Adrenal gland (tissue), 12 donors: ENCODE results near the gene UGT2A3. TPM values are rescaled to one million over a fixed set of nuclear protein-coding genes. Genes with fewer than 3 reads are reported as not detected.

Source experiments
- DNase-seq, 7 donors: peaks; one replicate each; pipeline ENCODE4 v3.0.0-alpha.2; 2019 to 2020
- H3K27ac ChIP-seq, 5 donors: fragments of 200-600 bp; sonication (generic) in 4 of 5; 1 replicate in 3 of 5; 2 replicates in 2 of 5; pipeline versions ENCODE4 v1.5.1 to v1.8.0; 2016 to 2020; ENCODE audit warnings: mild to moderate bottlenecking in 1 of 5
- H3K27me3 ChIP-seq: fragments of 200-600 bp; 2 replicates; pipeline ENCODE4 v1.8.0; 2021
- H3K36me3 ChIP-seq, 2 donors: fragments of 200-600 bp; replicated peaks in 1 of 2; 1 replicate in 1 of 2; 2 replicates in 1 of 2; pipeline versions ENCODE4 v1.5.1 to v1.8.0; 2018 to 2022
- H3K4me1 ChIP-seq, 2 donors: fragments of 200-600 bp; replicated peaks in 1 of 2; 1 replicate in 1 of 2; 2 replicates in 1 of 2; pipeline versions ENCODE4 v1.5.1 to v1.8.0; 2018 to 2021
- H3K4me3 ChIP-seq, 4 donors: fragments of 200-600 bp; sonication (generic) in 3 of 4; one replicate each; pipeline ENCODE4 v1.5.1; 2016 to 2018
- H3K9me3 ChIP-seq, 3 donors: fragments of 200-600 bp; sonication (generic) in 1 of 3; replicated peaks in 1 of 3; 1 replicate in 2 of 3; 2 replicates in 1 of 3; pipeline versions ENCODE4 v1.5.1 to v1.8.0; 2016 to 2021
- POLR2A ChIP-seq, 2 donors: fragments of 450-650 bp; IDR thresholded peaks; one replicate each; pipeline ENCODE4 v1.6.1; 2017; ENCODE audit warnings: antibody characterized with exemption in 2 of 2, mild to moderate bottlenecking in 2 of 2, moderate library complexity in 1 of 2
- WGBS, 4 donors: extraction: QIAGEN DNeasy Blood & Tissue Kit in 2 of 4; methylation state at CpG; one replicate each; pipeline versions ENCODE4 v1.1.5 to v1.1.7; 2013 to 2017; 5-methylcytosine and 5-hydroxymethylcytosine counted together
- intact Hi-C, 2 donors: fragments of 100-400 bp; cut with DNase I; formaldehyde crosslinking; loops; one replicate each; pipeline versions ENCODE4 v1.14.1 to v1.15.0; 2022 to 2023
- polyA plus RNA-seq, 3 donors: library from polyadenylated mRNA; stranded (reverse); fragments of 200-250 nt in 2 of 3; fragments of 350-450 nt in 1 of 3; fragmentation: Illumina TruSeq in 1 of 3; extraction: RNeasy Lipid Tissue Mini Kit (QIAGEN cat#74804) in 1 of 3; gene quantifications; one replicate each; pipeline ENCODE4 v1.2.3, GENCODE V29; 2013 to 2014
- total RNA-seq, 9 donors: library from RNA; depleted of rRNA in 4 of 9; stranded (reverse); fragments of >200 nt in 4 of 9; fragments of 120-200 nt in 1 of 9; fragmentation: NEBNext Ultra II Directional in 1 of 9; extraction: Animal tissue kit (Norgen Biotek cat#: 25700) in 1 of 9; gene quantifications; one replicate each; pipeline versions ENCODE4 v1.1.0 to v1.2.4, GENCODE V29; 2013 to 2023
- TF ChIP-seq, protein P1 (sequence below), 6 experiments: fragments of 450-650 bp in 4 of 6; fragments of 200-600 bp in 2 of 6; sonication (generic) in 1 of 6; IDR thresholded peaks; 1 replicate in 5 of 6; 2 replicates in 1 of 6; pipeline versions ENCODE4 v1.5.1 to v1.8.0; 2016 to 2021; ENCODE audit warnings: antibody characterized with exemption in 6 of 6, mild to moderate bottlenecking in 2 of 6, moderate library complexity in 1 of 6
- donor health status: healthy with polysubstance abuse.
- donor health status: Bipolar disorder and iron deficiency.
- donor health status: DM: yes; HTN: yes; CAD: no.
- donor health status: DM: no; HTN: no; CAD: no.
- donor health status: DM: no; HTN: no; CAD: no.
- donor health status: DM: yes; HTN: yes; CAD: no.

Gene UGT2A3
- total and polyA plus RNA-seq, 12 donors: 0.11 to 0.22 TPM; not detected in 10

DNA sequence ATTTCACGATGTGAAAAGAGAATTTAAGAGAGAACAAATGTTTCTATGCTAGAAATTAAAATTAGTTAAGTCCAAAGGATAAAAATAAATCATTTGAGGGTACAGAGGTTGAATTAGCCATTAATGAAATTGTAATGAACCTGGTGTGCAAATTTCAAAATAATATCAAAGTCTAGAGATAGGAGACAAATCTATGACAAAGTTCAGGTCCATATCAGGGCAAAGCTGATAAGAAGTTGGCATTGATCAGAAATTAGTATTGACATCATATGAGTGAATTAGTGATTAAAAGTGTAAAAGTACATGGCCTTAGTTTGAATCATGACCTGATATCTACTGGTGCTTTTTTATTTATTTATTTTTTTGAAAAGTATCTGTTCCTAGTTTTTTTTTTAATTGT lies 33.8 kb upstream of the UGT2A3 start:
- no peak for DNase-seq

DNA sequence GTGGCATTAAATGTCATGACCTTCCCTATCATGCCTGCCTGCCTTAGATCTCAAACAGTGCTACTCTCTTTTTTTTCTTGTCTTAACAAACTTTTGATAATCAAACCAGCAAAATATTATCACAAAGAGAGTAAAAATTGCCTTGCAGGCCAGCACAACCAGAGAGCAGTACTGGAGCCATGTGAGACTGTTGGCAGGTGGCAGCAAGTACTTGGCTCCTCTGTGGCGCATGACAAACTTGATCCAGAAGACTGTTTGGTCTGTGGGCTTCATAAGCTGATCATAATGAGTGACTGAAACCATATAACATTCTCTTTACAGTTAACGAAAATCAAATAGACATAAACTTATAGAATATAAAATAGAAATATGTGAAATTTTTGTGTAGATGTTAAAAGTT lies 33.3 kb upstream of the UGT2A3 start:
- Histone ChIP-seq H3K27ac (no peak overlapping the region), H3K36me3 (no peaks in the 10 kb centered on the region), H3K9me3 (no peaks in the 10 kb centered on the region), H3K4me1 (no peaks in the 10 kb centered on the region), H3K27me3 (no peaks in the 10 kb centered on the region), H3K4me3 (no peak overlapping the region)
- TF ChIP-seq, protein P1, sequence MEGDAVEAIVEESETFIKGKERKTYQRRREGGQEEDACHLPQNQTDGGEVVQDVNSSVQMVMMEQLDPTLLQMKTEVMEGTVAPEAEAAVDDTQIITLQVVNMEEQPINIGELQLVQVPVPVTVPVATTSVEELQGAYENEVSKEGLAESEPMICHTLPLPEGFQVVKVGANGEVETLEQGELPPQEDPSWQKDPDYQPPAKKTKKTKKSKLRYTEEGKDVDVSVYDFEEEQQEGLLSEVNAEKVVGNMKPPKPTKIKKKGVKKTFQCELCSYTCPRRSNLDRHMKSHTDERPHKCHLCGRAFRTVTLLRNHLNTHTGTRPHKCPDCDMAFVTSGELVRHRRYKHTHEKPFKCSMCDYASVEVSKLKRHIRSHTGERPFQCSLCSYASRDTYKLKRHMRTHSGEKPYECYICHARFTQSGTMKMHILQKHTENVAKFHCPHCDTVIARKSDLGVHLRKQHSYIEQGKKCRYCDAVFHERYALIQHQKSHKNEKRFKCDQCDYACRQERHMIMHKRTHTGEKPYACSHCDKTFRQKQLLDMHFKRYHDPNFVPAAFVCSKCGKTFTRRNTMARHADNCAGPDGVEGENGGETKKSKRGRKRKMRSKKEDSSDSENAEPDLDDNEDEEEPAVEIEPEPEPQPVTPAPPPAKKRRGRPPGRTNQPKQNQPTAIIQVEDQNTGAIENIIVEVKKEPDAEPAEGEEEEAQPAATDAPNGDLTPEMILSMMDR (IDR thresholded peaks at IDR 0.05): no peak
- no peak for TF ChIP-seq POLR2A (IDR thresholded peaks at IDR 0.05)
- no peak for DNase-seq
- WGBS, 4 donors: 53 to 81% (median 77%) methylated on average over 2 of the region's 2 CpGs
- intact Hi-C loops: no loop called here

More for the DNA sequence above, 33.8 kb upstream of the UGT2A3 start:
- Histone ChIP-seq H3K9me3 (no peaks in the 10 kb centered on the region), H3K4me1 (no peaks in the 10 kb centered on the region), H3K27me3 (no peaks in the 10 kb centered on the region), H3K4me3 (no peak overlapping the region), H3K27ac (no peak overlapping the region), H3K36me3 (no peaks in the 10 kb centered on the region)
- TF ChIP-seq POLR2A (IDR thresholded peaks at IDR 0.05): no peak
- TF ChIP-seq, protein P1 (IDR thresholded peaks at IDR 0.05): no peak
- WGBS, 4 donors: 66 to 77% (median 71%) methylated on average over 1 of the region's 1 CpG
- intact Hi-C loops: no loop called here

DNA sequence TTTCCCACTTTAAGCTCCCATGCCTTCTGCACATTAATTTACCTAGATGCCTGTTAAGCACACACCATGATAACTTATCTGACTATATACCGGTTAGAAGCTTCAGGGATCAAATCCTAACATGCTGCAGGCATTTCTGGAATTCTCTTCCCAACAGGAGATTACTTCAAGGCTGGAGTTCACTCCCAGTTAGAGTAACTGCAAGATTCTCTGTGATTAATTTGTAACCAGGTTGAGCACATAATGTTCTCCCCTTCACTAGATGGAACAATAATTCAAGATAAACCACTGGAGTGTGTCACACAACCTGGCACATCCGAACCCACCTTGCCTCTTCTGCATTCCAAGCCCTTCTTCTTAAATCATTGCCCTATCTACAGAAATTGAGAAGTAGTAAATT lies 11.8 kb upstream of the UGT2A3 start:
- H3K27me3 ChIP-seq: no peaks in the 10 kb centered on the region
- DNase-seq: no peak
- H3K9me3 ChIP-seq: no peaks in the 10 kb centered on the region
- no peak for TF ChIP-seq POLR2A (IDR thresholded peaks at IDR 0.05)
- TF ChIP-seq, protein P1 (IDR thresholded peaks at IDR 0.05): no peak
- 26 to 35% (median 30%) methylated on average over 2 of the region's 2 CpGs for WGBS, 4 donors
- intact Hi-C loops: no loop called here
- H3K4me1 ChIP-seq: no peaks in the 10 kb centered on the region
- no peak overlapping the region for H3K27ac ChIP-seq
- H3K36me3 ChIP-seq: no peaks in the 10 kb centered on the region
- H3K4me3 ChIP-seq: no peak overlapping the region

DNA sequence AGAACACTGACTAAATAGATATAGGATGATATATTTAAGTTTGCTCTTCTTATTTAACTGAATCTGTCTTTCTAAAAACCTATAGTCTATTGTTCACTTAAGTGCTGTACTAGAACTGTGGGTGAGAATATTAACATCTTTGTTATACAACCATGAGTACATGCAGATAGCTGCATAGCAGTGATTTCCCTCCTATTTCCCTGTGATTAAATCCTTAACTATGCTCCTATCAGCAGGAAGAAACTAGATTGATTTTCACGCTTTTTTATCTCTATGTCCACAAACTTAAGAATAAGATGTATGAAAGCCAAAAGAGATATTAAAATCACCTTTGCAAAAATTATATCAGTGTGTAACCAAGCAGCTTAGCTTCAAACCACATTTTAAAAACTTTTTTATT lies 11.3 kb upstream of the UGT2A3 start:
- DNase-seq: no peak
- Histone ChIP-seq H3K9me3 (no peaks in the 10 kb centered on the region), H3K27me3 (no peaks in the 10 kb centered on the region), H3K27ac (no peak overlapping the region), H3K4me3 (no peak overlapping the region), H3K36me3 (no peaks in the 10 kb centered on the region), H3K4me1 (no peaks in the 10 kb centered on the region)
- WGBS, 4 donors: 56 to 69% (median 59%) methylated on average over 1 of the region's 1 CpG
- intact Hi-C loops: no loop called here
- TF ChIP-seq POLR2A (IDR thresholded peaks at IDR 0.05): no peak
- TF ChIP-seq, protein P1 (IDR thresholded peaks at IDR 0.05): no peak
